GM12878 (cell line): ENCODE measurements around the gene LTA. TPM values are rescaled to one million over a fixed set of nuclear protein-coding genes. Genes with fewer than 3 reads are reported as not detected.

ENCODE experiments used
- ATF7 ChIP-seq: fragments of 450-650 bp; IDR thresholded peaks from 2 replicates; pipeline ENCODE4 v1.6.1; 2016; ENCODE audit warnings: low read depth, mild to moderate bottlenecking
- HDAC2 ChIP-seq: fragments of 200-600 bp; sonication (generic); IDR thresholded peaks from 2 replicates; pipeline ENCODE4 v1.6.1; 2017
- MXI1 ChIP-seq: fragments of 150-350 bp; IDR thresholded peaks from 2 replicates; pipeline ENCODE4 v1.6.1; 2011; ENCODE audit warnings: low read depth, mild to moderate bottlenecking, inconsistent platforms, low read length, improper control_type of control experiment
- MYB ChIP-seq: fragments of 150-350 bp; IDR thresholded peaks from 2 replicates; pipeline ENCODE4 v1.6.1; 2014; ENCODE audit warnings: mild to moderate bottlenecking, low read depth, low read length, borderline replicate concordance
- NBN ChIP-seq: fragments of 450-650 bp; IDR thresholded peaks from 2 replicates; pipeline ENCODE4 v1.6.1; 2016
- NR2F1 ChIP-seq: fragments of 450-650 bp; conservative IDR thresholded peaks from 2 replicates; pipeline ENCODE4 v1.6.1; 2017; ENCODE audit warnings: mild to moderate bottlenecking
- PAX5 ChIP-seq: IDR thresholded peaks from 2 replicates; pipeline ENCODE4 v1.6.1; 2011; ENCODE audit warnings: low read depth, low read length, borderline replicate concordance
- POLR2AphosphoS5 ChIP-seq: IDR thresholded peaks from 2 replicates; pipeline ENCODE4 v1.6.1; 2011; ENCODE audit warnings: mild to moderate bottlenecking, low read length, inconsistent platforms
- POU2F2 ChIP-seq: IDR thresholded peaks from 3 replicates; pipeline ENCODE4 v1.6.1; 2011; ENCODE audit warnings: low read depth, mild to moderate bottlenecking, low read length, borderline replicate concordance
- RBBP5 ChIP-seq: fragments of 200-600 bp; sonication (generic); conservative IDR thresholded peaks from 2 replicates; pipeline ENCODE4 v1.6.1; 2016
- RELA ChIP-seq: fragments of 450-650 bp; IDR thresholded peaks from 2 replicates; pipeline ENCODE4 v1.8.0; 2014; ENCODE audit warnings: borderline replicate concordance; ENCODE audit not compliant: partially characterized antibody
- SMAD5 ChIP-seq: IDR thresholded peaks from 2 replicates; pipeline ENCODE4 v1.6.1; 2016; ENCODE audit warnings: antibody characterized with exemption, low read depth
- SP1 ChIP-seq: IDR thresholded peaks from one replicate; pipeline ENCODE4 v1.6.1; 2011; ENCODE audit warnings: low read depth, low read length
- SPI1 ChIP-seq: IDR thresholded peaks from 2 replicates; pipeline ENCODE4 v1.6.1; 2011; ENCODE audit warnings: low read depth, mild to moderate bottlenecking, low read length, moderate library complexity, borderline replicate concordance; ENCODE audit not compliant: insufficient read depth
- SRF ChIP-seq, 2 experiments: IDR thresholded peaks; 2 replicates each; pipeline ENCODE4 v1.6.1; 2011; ENCODE audit warnings: low read depth in 2 of 2, low read length in 2 of 2, mild to moderate bottlenecking in 1 of 2, moderate library complexity in 1 of 2
- ZSCAN29 ChIP-seq: fragments of 450-650 bp; IDR thresholded peaks from 2 replicates; pipeline ENCODE4 v1.6.1; 2017; ENCODE audit warnings: mild to moderate bottlenecking, moderate library complexity
- polyA plus RNA-seq, 11 experiments: library from polyadenylated mRNA; depleted of rRNA in 4 of 11; unstranded in 6 of 11; stranded (reverse) in 5 of 11; fragments of >200 nt; fragmentation: Nextera tagmentation in 4 of 11; fragmentation: Illumina TruSeq in 1 of 11; extraction: Ambion mirVana in 4 of 11; extraction: Trizol in 1 of 11; gene quantifications; 1 replicate in 1 of 11; 2 replicates in 10 of 11; pipeline versions ENCODE4 v1.2.1 to v1.2.3, GENCODE V29; 2011 to 2016; ENCODE audit warnings: inconsistent platforms in 2 of 11, missing spikeins in 2 of 11, low read depth in 1 of 11
- total RNA-seq, 4 experiments: library from RNA; depleted of rRNA in 3 of 4; stranded (reverse); fragments of >200 nt in 3 of 4; fragmentation: Illumina TruSeq in 1 of 4; extraction: Trizol in 1 of 4; gene quantifications; 2 replicates each; pipeline versions ENCODE4 v1.2.1 to v1.2.3, GENCODE V29; 2013 to 2021
- TF ChIP-seq, protein P1 (sequence below): fragments of 450-650 bp; IDR thresholded peaks from 2 replicates; pipeline ENCODE4 v1.6.1; 2017; ENCODE audit warnings: mild to moderate bottlenecking, moderate library complexity
- TF ChIP-seq, protein P2 (sequence below): IDR thresholded peaks from 2 replicates; pipeline ENCODE4 v1.6.1; 2012; ENCODE audit warnings: low read depth, low read length, improper control_type of control experiment
- TF ChIP-seq, protein P3 (sequence below): IDR thresholded peaks from 2 replicates; pipeline ENCODE4 v1.6.1; 2012; ENCODE audit warnings: low read length, inconsistent platforms
- TF ChIP-seq, protein P4 (sequence below): fragments of 450-650 bp; IDR thresholded peaks from 2 replicates; pipeline ENCODE4 v1.6.1; 2017; ENCODE audit warnings: mild to moderate bottlenecking, moderate library complexity

Gene LTA
- total and polyA plus RNA-seq, 10 of the 15 experiments (the other 5 are each of a cell fraction or from before 2014, with no cell fraction given) = 27.5 to 100 (median 75.1) TPM

DNA sequence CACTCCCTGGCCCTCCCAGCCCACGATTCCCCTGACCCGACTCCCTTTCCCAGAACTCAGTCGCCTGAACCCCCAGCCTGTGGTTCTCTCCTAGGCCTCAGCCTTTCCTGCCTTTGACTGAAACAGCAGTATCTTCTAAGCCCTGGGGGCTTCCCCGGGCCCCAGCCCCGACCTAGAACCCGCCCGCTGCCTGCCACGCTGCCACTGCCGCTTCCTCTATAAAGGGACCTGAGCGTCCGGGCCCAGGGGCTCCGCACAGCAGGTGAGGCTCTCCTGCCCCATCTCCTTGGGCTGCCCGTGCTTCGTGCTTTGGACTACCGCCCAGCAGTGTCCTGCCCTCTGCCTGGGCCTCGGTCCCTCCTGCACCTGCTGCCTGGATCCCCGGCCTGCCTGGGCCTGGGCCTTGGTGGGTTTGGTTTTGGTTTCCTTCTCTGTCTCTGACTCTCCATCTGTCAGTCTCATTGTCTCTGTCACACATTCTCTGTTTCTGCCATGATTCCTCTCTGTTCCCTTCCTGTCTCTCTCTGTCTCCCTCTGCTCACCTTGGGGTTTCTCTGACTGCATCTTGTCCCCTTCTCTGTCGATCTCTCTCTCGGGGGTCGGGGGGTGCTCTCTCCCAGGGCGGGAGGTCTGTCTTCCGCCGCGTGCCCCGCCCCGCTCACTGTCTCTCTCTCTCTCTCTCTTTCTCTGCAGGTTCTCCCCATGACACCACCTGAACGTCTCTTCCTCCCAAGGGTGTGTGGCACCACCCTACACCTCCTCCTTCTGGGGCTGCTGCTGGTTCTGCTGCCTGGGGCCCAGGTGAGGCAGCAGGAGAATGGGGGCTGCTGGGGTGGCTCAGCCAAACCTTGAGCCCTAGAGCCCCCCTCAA is at the start of gene LTA (continued):
- TF ChIP-seq, protein P1, sequence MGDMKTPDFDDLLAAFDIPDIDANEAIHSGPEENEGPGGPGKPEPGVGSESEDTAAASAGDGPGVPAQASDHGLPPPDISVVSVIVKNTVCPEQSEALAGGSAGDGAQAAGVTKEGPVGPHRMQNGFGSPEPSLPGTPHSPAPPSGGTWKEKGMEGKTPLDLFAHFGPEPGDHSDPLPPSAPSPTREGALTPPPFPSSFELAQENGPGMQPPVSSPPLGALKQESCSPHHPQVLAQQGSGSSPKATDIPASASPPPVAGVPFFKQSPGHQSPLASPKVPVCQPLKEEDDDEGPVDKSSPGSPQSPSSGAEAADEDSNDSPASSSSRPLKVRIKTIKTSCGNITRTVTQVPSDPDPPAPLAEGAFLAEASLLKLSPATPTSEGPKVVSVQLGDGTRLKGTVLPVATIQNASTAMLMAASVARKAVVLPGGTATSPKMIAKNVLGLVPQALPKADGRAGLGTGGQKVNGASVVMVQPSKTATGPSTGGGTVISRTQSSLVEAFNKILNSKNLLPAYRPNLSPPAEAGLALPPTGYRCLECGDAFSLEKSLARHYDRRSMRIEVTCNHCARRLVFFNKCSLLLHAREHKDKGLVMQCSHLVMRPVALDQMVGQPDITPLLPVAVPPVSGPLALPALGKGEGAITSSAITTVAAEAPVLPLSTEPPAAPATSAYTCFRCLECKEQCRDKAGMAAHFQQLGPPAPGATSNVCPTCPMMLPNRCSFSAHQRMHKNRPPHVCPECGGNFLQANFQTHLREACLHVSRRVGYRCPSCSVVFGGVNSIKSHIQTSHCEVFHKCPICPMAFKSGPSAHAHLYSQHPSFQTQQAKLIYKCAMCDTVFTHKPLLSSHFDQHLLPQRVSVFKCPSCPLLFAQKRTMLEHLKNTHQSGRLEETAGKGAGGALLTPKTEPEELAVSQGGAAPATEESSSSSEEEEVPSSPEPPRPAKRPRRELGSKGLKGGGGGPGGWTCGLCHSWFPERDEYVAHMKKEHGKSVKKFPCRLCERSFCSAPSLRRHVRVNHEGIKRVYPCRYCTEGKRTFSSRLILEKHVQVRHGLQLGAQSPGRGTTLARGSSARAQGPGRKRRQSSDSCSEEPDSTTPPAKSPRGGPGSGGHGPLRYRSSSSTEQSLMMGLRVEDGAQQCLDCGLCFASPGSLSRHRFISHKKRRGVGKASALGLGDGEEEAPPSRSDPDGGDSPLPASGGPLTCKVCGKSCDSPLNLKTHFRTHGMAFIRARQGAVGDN = peak; percentile 97
- TF ChIP-seq NBN (peak; percentile 91), SRF (IDR thresholded peaks at IDR 0.05; ENCODE audit: low read depth in 2 of 2, low read length in 2 of 2) (no peak), SMAD5 (peak; percentile 37; the same call in 1 of the 2 replicates), ZSCAN29 (no peak), SP1 (no peak), SPI1 (no peak), HDAC2 (no peak), POLR2AphosphoS5 (peak; percentile 82), MYB (no peak), RBBP5 (no peak), RELA (no peak), MXI1 (peak; percentile 64; the same call in 1 of the 2 replicates), NR2F1 (peak; percentile 22; the same call in 1 of the 2 replicates), POU2F2 (peak; percentile 21; the same call in 1 of the 3 replicates), ATF7 (peak; percentile 63), PAX5 (peak; percentile 28; the same call in 1 of the 2 replicates)
- TF ChIP-seq, protein P2, sequence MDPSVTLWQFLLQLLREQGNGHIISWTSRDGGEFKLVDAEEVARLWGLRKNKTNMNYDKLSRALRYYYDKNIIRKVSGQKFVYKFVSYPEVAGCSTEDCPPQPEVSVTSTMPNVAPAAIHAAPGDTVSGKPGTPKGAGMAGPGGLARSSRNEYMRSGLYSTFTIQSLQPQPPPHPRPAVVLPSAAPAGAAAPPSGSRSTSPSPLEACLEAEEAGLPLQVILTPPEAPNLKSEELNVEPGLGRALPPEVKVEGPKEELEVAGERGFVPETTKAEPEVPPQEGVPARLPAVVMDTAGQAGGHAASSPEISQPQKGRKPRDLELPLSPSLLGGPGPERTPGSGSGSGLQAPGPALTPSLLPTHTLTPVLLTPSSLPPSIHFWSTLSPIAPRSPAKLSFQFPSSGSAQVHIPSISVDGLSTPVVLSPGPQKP = no peak
- TF ChIP-seq, protein P3, sequence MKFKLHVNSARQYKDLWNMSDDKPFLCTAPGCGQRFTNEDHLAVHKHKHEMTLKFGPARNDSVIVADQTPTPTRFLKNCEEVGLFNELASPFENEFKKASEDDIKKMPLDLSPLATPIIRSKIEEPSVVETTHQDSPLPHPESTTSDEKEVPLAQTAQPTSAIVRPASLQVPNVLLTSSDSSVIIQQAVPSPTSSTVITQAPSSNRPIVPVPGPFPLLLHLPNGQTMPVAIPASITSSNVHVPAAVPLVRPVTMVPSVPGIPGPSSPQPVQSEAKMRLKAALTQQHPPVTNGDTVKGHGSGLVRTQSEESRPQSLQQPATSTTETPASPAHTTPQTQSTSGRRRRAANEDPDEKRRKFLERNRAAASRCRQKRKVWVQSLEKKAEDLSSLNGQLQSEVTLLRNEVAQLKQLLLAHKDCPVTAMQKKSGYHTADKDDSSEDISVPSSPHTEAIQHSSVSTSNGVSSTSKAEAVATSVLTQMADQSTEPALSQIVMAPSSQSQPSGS = no peak
- TF ChIP-seq, protein P4, sequence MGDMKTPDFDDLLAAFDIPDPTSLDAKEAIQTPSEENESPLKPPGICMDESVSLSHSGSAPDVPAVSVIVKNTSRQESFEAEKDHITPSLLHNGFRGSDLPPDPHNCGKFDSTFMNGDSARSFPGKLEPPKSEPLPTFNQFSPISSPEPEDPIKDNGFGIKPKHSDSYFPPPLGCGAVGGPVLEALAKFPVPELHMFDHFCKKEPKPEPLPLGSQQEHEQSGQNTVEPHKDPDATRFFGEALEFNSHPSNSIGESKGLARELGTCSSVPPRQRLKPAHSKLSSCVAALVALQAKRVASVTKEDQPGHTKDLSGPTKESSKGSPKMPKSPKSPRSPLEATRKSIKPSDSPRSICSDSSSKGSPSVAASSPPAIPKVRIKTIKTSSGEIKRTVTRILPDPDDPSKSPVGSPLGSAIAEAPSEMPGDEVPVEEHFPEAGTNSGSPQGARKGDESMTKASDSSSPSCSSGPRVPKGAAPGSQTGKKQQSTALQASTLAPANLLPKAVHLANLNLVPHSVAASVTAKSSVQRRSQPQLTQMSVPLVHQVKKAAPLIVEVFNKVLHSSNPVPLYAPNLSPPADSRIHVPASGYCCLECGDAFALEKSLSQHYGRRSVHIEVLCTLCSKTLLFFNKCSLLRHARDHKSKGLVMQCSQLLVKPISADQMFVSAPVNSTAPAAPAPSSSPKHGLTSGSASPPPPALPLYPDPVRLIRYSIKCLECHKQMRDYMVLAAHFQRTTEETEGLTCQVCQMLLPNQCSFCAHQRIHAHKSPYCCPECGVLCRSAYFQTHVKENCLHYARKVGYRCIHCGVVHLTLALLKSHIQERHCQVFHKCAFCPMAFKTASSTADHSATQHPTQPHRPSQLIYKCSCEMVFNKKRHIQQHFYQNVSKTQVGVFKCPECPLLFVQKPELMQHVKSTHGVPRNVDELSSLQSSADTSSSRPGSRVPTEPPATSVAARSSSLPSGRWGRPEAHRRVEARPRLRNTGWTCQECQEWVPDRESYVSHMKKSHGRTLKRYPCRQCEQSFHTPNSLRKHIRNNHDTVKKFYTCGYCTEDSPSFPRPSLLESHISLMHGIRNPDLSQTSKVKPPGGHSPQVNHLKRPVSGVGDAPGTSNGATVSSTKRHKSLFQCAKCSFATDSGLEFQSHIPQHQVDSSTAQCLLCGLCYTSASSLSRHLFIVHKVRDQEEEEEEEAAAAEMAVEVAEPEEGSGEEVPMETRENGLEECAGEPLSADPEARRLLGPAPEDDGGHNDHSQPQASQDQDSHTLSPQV = no peak
